Esophagus mucosa (tissue), 1 donor: ENCODE results near the gene ST6GAL1. TPM values are rescaled to one million over a fixed set of nuclear protein-coding genes. Genes with fewer than 3 reads are reported as not detected.
"Not testable (repeated sequence)": the region's sequence is repeated elsewhere in the genome, so short reads cannot be mapped to it uniquely, and the experiment has no call there.

ENCODE experiments used
- ATAC-seq: fragments of 200-7000 bp; cut with Tn5 transposase; one replicate; pipeline ENCODE4 v1.9.1; 2020
- total RNA-seq: library from RNA; stranded (reverse); gene quantifications from one replicate; pipeline ENCODE4 v1.2.4, GENCODE V29; 2023
- donor health status: DM: yes; HTN: yes; CAD: no.

ST6GAL1 gene
- total RNA-seq, 1 donor from 2014 or later = 13.2 TPM

- ATAC-seq = peak; percentile 43
Measured at GRCh38 chr3:187025254-187025655, 94.9 kb downstream of the ST6GAL1 start.

- no peak for ATAC-seq
Measured at GRCh38 chr3:187025656-187026316, 95.5 kb downstream of the ST6GAL1 start.

- no peak for ATAC-seq
Measured at GRCh38 chr3:187026317-187026670, 96.0 kb downstream of the ST6GAL1 start.

DNA sequence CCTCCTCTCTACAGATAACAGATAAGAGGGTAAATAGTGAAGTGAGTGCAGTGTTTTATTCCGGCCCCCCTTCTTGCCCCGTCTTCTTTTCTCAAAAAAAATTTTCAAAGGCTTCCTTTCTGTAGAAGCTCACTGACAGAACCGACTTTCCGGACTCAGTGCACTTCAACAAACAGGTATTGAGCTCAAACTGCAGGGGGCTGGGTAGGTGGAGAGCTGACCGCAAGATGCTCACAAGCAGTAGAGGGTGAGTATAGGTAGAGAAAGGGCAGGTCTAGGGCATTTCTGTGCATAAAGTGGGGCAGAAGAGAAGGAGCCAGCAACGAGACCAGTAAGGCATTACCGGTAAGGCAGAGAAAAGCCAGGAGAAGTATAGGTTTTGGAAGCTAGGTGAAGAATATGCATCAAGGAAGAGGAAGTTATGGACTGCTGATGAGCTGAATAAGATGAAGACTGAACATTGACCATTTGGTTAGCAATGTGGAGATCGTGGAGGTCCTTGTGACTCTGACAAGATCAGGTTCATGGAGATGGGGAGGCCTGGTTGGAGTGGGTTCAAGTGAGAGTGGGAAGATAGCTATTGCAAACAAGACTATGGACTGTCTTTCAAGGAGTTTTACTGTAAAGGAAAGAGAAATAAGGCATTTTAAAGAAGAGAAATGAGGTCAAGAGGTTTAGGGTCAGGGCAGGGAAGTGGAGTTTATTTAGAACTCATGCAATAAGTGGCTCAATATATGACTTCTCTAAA is 97.4 kb downstream of the ST6GAL1 start:
- no peak for ATAC-seq

DNA sequence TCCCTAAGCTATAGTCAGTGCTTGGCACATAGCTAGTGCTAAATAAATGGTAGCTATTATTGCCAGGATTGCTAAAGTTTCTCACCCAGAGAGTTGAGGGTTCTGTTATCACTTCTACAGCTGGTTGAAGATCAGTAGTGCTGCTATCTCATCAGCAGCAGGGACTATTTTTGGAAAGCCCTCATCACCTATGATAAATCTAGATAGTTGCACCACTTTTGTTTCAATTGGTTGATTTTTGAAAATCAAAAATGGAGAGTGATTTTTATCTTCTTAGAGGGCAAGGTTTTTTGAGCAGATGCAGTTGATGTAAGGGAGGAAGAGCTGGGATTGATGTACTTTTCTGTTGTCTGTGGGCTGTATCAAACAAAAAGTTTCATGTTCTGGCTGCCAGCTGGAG is 101.6 kb downstream of the ST6GAL1 start:
- ATAC-seq = no peak

GRCh38 chr3:187036394-187036793 is 106.1 kb downstream of the ST6GAL1 start:
- ATAC-seq = no peak

GRCh38 chr3:187039100-187039722 is 108.9 kb downstream of the ST6GAL1 start:
- ATAC-seq = no peak

DNA sequence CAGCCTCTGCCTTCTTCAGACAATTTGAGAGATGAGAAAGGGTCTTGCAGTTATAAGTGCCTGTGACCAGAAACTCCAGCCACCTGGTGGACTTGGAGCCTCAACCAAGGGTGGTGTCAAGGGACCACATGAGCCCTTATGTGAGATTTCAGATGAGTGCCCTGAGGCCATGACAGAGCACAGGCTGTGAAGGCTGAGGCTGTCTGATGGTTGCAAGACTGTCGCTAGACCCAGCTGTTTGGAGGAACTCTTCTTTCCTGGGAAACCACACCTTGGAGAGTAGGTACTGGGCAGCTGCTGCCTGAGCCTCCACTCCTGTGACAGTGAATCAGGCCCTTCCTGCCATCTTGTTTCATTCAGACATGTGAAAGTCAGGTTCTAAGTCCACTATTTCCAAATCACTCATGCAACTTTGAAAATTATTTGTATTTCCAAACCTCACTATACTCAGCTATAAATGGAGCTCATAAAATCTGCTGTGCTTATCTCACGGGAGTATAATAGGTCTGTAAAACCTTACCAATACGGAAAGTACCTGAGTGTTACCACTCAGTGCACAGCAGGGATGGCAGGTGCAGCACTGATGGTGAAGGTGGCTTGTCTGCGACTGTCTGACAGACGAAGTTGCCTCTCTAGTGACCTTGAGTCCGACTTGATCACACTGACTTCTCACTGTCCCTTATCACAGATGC is 109.5 kb downstream of the ST6GAL1 start:
- no peak for ATAC-seq

- ATAC-seq = no peak
Measured at GRCh38 chr3:187040516-187041361, 110.4 kb downstream of the ST6GAL1 start.

DNA sequence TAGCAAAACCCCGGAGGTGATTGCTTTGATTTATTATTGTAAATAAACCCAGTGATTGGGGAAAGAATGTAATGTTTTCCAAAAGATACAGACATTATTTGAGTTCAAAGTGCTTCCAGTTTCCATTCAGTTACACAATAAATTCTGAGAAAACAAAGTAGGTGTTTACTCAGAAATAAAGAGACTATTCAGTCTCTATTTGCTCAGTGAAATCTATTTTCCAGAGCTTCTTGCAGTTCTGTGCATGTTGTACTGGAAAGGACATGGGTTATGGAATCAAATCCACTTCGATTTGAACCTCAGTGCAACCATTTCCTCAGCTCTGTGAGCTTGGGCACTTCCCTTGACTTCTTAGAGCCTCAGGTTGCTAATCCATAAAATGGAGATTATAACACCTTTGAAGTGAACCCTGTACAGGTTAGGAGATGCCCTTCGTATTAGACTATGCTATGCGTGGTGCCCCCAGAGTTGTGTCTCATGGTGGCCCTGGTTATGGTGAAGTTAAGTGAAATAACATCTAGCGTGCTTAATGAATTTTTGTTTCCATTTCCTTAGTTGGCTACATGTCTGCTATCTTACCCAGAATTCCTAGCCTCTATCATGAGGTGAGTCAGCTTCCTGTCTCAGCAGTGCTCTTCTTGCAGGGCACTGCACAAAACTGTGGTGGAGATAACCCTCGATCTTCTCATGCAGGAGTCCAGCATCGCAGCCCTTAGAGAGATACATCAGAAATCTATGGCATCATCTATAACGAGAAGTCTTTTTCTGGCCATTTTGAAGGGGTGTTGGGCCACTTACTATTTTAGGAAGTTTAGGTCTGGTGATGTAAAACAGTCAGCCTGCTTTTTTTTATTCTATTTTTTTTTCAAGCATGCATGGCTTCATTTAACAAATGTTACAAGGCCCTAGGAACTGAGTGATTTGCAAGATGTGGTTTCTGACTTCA is 111.3 kb downstream of the ST6GAL1 start:
- ATAC-seq = peak; percentile 63

DNA sequence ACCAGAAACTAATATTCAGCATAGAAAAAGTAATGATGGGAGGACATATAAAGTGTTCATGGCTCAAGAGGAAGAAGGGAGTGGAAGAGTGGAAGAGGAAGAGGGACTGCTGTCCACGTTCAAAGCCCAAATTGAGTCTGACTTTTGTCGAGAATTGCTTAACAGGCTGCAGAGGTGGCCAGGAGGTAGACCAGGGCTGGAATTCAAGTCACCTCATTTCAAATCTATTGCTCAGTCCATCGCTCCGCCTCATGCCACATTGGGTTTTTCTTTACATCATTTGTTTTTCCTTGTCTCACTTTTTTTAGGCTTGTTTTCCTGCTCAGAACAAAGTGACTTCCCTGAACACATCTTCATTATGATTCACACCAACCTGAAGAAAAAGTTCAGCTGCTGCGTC is 112.0 kb downstream of the ST6GAL1 start:
- ATAC-seq = no peak

GRCh38 chr3:187042874-187043458 is 112.6 kb downstream of the ST6GAL1 start:
- no peak for ATAC-seq

- ATAC-seq = peak; percentile 23
Measured at GRCh38 chr3:187044206-187044605, 113.9 kb downstream of the ST6GAL1 start.

DNA sequence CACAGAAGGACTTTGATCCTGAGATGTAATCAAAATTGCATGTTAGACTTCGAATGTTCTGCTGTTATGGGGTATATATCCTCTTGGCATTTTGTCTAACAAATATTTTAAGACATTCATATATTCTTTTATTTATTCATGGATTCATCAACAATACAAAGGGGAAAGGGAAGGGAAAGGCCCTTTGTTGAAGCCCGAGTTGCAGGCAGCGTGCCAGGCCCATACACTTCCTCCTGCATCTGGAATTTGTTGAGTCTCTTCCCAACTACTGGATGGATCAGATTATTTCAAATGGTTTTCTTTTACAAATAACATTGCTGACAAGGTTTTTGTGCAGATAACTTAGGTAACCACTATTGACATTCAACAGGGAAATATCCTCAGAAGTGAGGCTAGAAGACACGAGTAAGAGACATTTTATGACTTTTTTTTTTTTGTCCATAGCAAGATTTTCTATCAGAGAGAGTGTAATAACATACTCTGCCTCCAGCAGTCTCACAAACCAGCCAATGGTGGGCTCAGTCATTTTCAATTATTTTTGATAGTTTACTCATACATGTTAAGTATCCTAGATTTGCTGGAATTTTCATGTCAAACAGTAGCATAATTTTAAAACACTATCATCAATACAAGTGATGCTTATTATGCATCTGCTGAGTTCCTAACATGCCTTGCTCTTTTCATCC is 114.7 kb downstream of the ST6GAL1 start:
- no peak for ATAC-seq

- no peak for ATAC-seq
Measured at GRCh38 chr3:187046033-187046432, 115.7 kb downstream of the ST6GAL1 start.

DNA sequence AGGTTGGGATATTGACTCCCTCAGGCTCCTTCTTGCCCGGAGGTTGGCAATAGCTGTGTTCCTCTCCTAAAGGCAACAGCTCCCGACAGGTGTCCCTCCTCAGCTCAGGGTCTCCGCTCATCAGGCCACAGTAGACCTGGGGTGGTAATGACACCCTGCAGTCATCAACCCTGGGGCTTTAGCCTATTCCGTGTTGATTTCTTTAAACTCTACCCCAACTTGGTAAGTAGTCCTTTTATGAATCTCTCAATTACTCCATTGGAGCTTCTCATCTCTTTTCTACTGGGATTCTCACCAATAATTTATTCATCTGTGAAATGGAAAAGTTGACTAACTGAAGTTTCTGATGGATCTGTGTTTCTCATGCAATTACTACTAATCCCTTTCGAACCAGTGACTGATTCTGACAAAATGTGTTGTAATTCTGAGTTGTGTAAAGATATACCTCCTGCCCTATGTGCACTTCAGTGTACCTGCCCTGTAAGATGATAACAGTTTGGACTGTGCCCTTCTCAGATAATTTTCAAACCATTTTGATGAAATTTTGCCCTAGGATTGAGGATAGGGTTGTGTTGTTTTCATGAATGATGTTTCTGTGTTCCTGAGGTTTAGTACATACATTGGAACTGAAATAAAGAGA is 119.3 kb downstream of the ST6GAL1 start:
- ATAC-seq = no peak

GRCh38 chr3:187051066-187051465 is 120.7 kb downstream of the ST6GAL1 start:
- ATAC-seq = no peak

- ATAC-seq = no peak
Measured at GRCh38 chr3:187051724-187052366, 121.5 kb downstream of the ST6GAL1 start.

GRCh38 chr3:187052427-187052826 is 122.1 kb downstream of the ST6GAL1 start:
- ATAC-seq = not testable (repeated sequence)
